WI38 (cell line): ENCODE measurements around the gene DCST2.

Experiments
- H3K4me3 ChIP-seq: 2 replicates; pipeline ENCODE4 v1.5.1; 2011; ENCODE audit warnings: low read depth, mild to moderate bottlenecking, control low read depth, low read length
- TF ChIP-seq, protein P1 (sequence below): IDR thresholded peaks from 2 replicates; pipeline ENCODE4 v1.5.1; 2012; ENCODE audit warnings: low read depth, mild to moderate bottlenecking, control low read depth, low read length

Gene DCST2

GRCh38 chr1:154974808-154975408, 58.7 kb downstream of the DCST2 start:
- TF ChIP-seq, protein P1, sequence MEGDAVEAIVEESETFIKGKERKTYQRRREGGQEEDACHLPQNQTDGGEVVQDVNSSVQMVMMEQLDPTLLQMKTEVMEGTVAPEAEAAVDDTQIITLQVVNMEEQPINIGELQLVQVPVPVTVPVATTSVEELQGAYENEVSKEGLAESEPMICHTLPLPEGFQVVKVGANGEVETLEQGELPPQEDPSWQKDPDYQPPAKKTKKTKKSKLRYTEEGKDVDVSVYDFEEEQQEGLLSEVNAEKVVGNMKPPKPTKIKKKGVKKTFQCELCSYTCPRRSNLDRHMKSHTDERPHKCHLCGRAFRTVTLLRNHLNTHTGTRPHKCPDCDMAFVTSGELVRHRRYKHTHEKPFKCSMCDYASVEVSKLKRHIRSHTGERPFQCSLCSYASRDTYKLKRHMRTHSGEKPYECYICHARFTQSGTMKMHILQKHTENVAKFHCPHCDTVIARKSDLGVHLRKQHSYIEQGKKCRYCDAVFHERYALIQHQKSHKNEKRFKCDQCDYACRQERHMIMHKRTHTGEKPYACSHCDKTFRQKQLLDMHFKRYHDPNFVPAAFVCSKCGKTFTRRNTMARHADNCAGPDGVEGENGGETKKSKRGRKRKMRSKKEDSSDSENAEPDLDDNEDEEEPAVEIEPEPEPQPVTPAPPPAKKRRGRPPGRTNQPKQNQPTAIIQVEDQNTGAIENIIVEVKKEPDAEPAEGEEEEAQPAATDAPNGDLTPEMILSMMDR: no peak
- peak overlapping the region; percentile 89 for H3K4me3 ChIP-seq

- TF ChIP-seq, protein P1: no peak
- peak within 1 kb of the TSS; percentile 89 for H3K4me3 ChIP-seq
These were observed 59.3 kb downstream of the DCST2 start, which contains the start of gene CKS1B for GRCh38 chr1:154974102-154974807. Gene CKS1B (plus strand): TSS chr1:154974681. CDS start chr1:154974746, 65 bp downstream.

DNA sequence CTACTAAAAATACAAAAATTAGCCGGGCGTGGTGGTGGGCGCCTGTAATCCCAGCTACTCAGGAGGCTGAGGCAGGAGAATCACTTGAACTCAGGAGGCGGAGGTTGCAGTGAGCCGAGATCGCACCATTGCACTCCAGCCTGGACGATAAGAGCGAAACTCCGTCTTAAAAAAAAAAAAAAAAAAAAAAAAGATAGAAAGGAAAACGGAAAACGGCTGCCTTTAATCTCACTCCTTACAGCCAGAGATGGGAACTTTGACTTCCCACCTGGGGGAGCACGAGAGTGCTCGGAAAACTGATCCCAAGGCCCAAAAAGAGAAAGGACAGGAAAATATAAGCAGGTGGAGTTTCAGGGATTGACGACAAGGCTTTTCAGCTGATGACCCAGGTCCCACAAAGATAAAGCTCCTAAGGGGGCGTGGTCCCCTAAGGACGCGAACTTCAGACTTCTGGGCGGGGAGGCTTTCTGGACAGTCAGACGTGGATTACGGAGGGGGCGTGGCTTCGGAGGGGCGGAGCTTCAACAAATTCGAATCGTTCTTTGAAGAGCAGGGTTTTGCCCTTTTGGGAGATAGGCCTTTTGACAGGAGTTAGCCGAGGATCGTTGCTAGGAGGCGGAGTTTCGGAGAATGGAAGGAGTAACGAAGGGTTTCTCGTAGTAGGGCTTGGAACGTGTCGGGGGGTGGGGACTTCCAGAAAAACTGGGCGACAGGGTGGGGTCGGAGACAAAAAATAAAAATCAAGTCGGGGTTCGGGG, 60.1 kb downstream of the DCST2 start:
- TF ChIP-seq, protein P1: no peak

DNA sequence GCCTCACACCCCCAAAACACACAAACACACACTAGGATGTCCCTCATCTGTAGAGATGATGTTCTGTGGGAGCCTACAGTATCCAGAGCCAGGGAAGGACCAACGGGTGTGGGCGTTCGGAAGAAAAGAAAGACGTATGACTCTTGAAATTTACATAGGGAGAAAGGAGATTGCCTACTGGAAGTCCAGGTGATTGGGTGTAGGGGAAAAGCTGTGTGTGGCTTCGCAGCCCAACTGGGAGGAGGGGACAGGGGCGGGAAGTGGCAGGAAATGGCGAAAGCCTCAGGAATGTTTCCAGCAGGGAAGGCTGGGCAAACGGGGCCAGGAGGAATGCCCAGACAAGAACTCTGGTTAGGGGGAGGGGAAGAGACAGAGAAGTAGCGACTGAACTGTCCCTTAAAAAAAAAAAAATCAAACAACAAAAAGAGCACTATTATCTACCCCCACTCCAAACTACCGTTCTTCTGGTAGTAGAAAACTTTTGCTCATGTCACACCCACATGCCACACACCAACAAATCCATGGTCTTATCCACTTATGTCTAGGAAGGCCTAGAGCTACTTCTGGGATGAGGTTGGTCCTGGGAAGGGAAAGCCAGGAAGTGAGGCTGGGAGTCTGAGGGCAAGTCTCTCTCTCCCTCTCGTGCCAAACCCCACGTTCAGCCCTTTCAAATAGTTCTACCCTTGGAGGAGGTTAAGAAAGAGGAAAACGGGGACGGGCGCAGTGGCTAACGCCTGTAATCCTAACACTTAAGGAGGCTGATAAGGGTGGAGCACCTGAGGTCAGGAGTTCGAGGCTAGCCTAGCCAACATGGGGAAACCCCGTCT, 60.9 kb downstream of the DCST2 start:
- TF ChIP-seq, protein P1: no peak

More for the DNA sequence above, 60.1 kb downstream of the DCST2 start:
- peak overlapping the region; percentile 89 for H3K4me3 ChIP-seq

DNA sequence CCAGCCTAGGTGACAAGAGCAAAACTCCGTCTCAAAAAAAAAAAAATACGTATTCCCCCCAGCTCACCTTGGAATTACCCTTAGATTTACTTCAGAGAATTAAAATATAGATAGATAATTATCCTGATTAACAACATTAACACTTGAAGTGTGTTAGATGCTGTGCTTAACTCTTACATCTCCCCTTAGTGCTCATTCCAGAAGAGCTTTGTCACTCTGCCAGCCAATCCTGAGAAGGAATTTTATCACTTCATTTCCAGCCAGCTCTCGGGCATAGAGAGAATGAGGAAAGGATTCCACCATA, 61.4 kb downstream of the DCST2 start:
- TF ChIP-seq, protein P1: no peak
- H3K4me3 ChIP-seq: peak overlapping the region; percentile 89

More for the DNA sequence above, 60.9 kb downstream of the DCST2 start:
- peak overlapping the region; percentile 89 for H3K4me3 ChIP-seq

DNA sequence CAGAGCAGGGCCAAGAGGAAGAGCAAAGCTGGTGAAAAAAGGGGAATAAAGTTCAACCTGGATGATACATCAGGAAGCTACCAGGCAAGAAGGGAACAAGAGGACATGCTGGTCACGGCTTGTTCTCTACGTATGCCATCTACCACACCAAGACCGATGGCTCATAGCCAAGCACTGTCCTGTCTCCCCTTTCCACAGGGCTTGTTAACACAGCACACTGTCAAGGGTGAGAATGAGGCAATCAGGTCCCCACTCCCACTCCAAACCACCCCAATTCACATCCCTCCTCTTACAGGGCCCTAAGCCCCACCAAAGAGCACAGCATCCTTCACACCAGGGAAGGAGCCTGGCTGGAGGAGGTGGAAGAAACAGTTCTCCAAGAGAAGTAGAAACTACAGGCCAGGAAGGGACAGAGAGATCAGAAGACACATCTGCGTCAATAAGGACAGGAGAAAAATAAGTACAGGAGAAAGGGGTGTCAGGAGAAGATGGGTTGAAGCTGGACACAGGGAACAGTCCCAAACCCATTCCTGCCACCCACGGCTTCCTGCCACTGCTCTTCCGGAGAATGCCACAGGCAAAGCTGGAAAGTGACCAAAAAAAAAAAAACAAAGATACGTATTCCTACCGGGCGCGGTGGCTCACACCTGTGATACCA, 62.1 kb downstream of the DCST2 start:
- peak overlapping the region; percentile 89 for H3K4me3 ChIP-seq
- TF ChIP-seq, protein P1: no peak
